KMS-11 (cell line): ENCODE measurements around the gene CASP3.
"Not testable (repeated sequence)": the region's sequence is repeated elsewhere in the genome, so short reads cannot be mapped to it uniquely, and the experiment has no call there.

Source experiments
- H2AFZ ChIP-seq: fragments of 200-600 bp; sonication (generic); 2 replicates; pipeline ENCODE4 v1.6.1; 2016; ENCODE audit warnings: antibody characterized with exemption, mixed run types, low read depth
- H3K27ac ChIP-seq: fragments of 200-600 bp; sonication (generic); 2 replicates; pipeline ENCODE4 v1.6.1; 2016; ENCODE audit warnings: mild to moderate bottlenecking, mixed run types
- H3K27me3 ChIP-seq: fragments of 200-600 bp; sonication (generic); 2 replicates; pipeline ENCODE4 v1.6.1; 2017; ENCODE audit warnings: mild to moderate bottlenecking, low read depth, mixed run types, moderate library complexity; ENCODE audit not compliant: insufficient read depth
- H3K36me3 ChIP-seq: fragments of 200-600 bp; sonication (generic); 2 replicates; pipeline ENCODE4 v1.6.1; 2017; ENCODE audit warnings: mild to moderate bottlenecking, mixed run types; ENCODE audit not compliant: insufficient read depth
- H3K4me1 ChIP-seq: fragments of 200-600 bp; sonication (generic); 2 replicates; pipeline ENCODE4 v1.6.1; 2016; ENCODE audit warnings: mild to moderate bottlenecking, low read depth, mixed run types; ENCODE audit not compliant: poor library complexity, severe bottlenecking
- H3K4me2 ChIP-seq: fragments of 200-600 bp; sonication (generic); 2 replicates; pipeline ENCODE4 v1.7.0; 2016; ENCODE audit warnings: mild to moderate bottlenecking, mixed run types
- H3K4me3 ChIP-seq: fragments of 200-600 bp; sonication (generic); IDR thresholded peaks from 2 replicates; pipeline ENCODE4 v1.6.1; 2017; ENCODE audit warnings: low read depth, low read length, mixed read lengths; ENCODE audit not compliant: insufficient read depth
- H3K79me2 ChIP-seq: fragments of 200-600 bp; sonication (generic); 2 replicates; pipeline ENCODE4 v1.6.1; 2016; ENCODE audit warnings: low read depth, mixed run types; ENCODE audit not compliant: insufficient read depth
- H3K9ac ChIP-seq: fragments of 200-600 bp; sonication (generic); 2 replicates; pipeline ENCODE4 v1.6.1; 2016; ENCODE audit warnings: mild to moderate bottlenecking, mixed run types
- H4K20me1 ChIP-seq: fragments of 200-600 bp; sonication (generic); 2 replicates; pipeline ENCODE4 v1.6.1; 2016; ENCODE audit warnings: mild to moderate bottlenecking, mixed run types; ENCODE audit not compliant: insufficient read depth
- TF ChIP-seq, protein P1 (sequence below): fragments of 200-600 bp; sonication (generic); conservative IDR thresholded peaks from 2 replicates; pipeline ENCODE4 v1.6.1; 2017; ENCODE audit warnings: low read depth, mild to moderate bottlenecking, antibody characterized with exemption, low read length, moderate library complexity, mixed read lengths

Gene CASP3

DNA sequence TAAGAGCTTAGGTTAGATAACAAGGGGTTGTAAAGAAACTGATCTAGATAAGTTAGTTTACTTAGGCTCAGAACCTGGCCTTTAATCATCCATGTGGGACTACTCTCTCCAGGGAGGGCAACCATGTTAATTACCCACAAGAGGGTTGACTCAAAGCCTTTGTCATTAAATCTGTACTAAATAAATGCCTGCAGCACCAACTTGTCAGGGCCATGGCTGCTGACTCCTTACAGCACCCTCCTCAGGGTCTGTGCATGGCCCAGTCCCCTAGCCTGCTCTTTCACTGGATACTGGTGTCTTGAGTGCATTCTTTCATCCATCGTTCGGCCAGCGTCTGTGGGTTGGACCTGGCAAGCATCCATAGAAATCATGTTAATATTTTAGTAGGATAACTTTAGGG lies 34.7 kb downstream of the CASP3 start:
- no peak overlapping the region for H3K9ac ChIP-seq
- H3K27ac ChIP-seq: no peak overlapping the region
- H3K36me3 ChIP-seq: no peaks in the 10 kb centered on the region
- H3K79me2 ChIP-seq: no peaks in the 10 kb centered on the region
- no peak overlapping the region for H3K4me2 ChIP-seq
- H3K4me3 ChIP-seq: no peak overlapping the region
- no peaks in the 10 kb centered on the region for H3K4me1 ChIP-seq
- H4K20me1 ChIP-seq: no peaks in the 10 kb centered on the region
- no peak overlapping the region for H2AFZ ChIP-seq
- no peaks in the 10 kb centered on the region for H3K27me3 ChIP-seq
- TF ChIP-seq, protein P1, sequence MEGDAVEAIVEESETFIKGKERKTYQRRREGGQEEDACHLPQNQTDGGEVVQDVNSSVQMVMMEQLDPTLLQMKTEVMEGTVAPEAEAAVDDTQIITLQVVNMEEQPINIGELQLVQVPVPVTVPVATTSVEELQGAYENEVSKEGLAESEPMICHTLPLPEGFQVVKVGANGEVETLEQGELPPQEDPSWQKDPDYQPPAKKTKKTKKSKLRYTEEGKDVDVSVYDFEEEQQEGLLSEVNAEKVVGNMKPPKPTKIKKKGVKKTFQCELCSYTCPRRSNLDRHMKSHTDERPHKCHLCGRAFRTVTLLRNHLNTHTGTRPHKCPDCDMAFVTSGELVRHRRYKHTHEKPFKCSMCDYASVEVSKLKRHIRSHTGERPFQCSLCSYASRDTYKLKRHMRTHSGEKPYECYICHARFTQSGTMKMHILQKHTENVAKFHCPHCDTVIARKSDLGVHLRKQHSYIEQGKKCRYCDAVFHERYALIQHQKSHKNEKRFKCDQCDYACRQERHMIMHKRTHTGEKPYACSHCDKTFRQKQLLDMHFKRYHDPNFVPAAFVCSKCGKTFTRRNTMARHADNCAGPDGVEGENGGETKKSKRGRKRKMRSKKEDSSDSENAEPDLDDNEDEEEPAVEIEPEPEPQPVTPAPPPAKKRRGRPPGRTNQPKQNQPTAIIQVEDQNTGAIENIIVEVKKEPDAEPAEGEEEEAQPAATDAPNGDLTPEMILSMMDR: no peak

DNA sequence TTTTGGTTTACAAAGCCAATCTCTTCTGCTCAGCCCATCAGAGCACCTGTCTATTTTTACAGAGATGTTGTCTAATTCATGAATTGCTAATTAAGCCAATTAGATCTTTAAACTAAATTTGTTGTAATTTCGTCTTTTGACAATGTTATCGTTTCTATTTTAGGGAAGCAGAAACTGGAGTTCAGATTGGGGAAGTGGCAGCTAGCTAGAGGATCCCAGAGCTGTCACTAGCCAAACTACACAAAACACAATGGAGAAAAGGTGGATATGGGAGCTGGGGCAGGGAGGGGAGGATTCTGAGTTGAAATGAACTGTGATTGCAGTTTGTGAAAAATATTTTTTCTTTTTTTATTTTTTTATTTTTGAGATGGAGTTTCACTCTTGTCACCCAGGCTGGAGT lies 35.8 kb downstream of the CASP3 start:
- Histone ChIP-seq H3K36me3 (no peaks in the 10 kb centered on the region), H4K20me1 (no peaks in the 10 kb centered on the region), H3K27ac (no peak overlapping the region), H2AFZ (no peak overlapping the region), H3K4me2 (no peak overlapping the region), H3K9ac (no peak overlapping the region), H3K79me2 (no peaks in the 10 kb centered on the region), H3K4me1 (no peaks in the 10 kb centered on the region), H3K4me3 (no peak overlapping the region), H3K27me3 (no peaks in the 10 kb centered on the region)
- TF ChIP-seq, protein P1: no peak

DNA sequence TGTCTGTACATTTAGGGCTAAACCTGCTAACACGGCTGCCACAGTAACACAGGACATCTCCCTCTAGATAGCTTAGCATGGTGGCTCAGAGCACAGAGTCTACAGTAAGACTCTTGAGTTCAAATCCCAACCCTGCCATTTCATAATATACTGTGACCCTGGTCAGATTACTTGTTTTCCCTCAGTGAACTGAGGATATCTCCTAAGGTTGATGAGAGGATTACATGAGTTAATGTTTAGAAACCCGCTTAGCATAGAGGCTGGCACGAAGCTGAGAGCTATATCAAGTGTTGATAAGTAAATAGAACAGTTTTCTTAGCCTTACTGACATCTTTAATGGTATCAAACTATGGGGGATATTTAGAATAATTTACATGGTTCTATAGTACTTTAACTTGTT lies 37.2 kb downstream of the CASP3 start:
- Histone ChIP-seq H3K27ac (no peak overlapping the region), H3K4me2 (no peak overlapping the region)
- TF ChIP-seq, protein P1: no peak

DNA sequence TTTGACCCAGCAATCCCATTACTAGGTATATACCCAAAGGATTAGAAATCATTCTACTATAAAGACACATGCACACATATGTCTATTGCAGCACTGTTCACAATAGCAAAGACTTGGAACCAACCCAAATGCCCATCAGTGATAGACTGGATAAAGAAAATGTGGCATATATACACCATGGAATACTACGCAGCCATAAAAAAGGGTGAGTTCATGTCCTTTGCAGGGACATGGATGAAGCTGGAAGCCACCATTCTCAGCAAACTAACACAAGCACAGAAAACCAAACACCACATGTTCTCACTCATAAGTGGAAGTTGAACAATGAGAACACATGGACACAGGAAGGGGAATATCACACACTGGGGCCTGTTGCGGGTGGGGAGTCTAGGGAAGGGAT lies 41.8 kb downstream of the CASP3 start:
- H3K27ac ChIP-seq, H3K27me3 ChIP-seq, H2AFZ ChIP-seq, H3K36me3 ChIP-seq, H3K4me3 ChIP-seq, H3K9ac ChIP-seq, H3K4me1 ChIP-seq, H4K20me1 ChIP-seq, H3K79me2 ChIP-seq, H3K4me2 ChIP-seq: not testable (repeated sequence)

More for the DNA sequence above, 37.2 kb downstream of the CASP3 start:
- Histone ChIP-seq H4K20me1 (no peaks in the 10 kb centered on the region), H3K27me3 (no peaks in the 10 kb centered on the region), H3K36me3 (no peaks in the 10 kb centered on the region), H2AFZ (no peak overlapping the region), H3K4me3 (no peak overlapping the region), H3K79me2 (no peaks in the 10 kb centered on the region), H3K9ac (no peak overlapping the region), H3K4me1 (no peaks in the 10 kb centered on the region)

DNA sequence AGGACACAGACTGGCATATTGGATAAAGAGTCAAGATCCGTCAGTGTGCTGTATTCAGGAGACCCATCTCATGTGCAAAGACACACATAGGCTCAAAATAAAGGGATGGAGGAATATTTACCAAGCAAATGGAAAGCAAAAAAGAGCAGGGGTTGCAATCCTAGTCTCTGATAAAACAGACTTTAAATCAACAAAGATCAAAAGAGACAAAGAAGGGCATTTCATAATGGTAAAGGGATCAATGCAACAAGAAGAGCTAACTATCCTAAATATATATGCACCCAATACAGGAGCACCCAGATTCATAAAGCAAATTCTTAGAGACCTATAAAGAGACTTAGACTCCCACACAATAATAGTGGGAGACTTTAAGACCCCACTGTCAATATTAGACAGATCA lies 46.4 kb downstream of the CASP3 start:
- H3K4me2 ChIP-seq, H4K20me1 ChIP-seq, H3K27ac ChIP-seq, H3K4me1 ChIP-seq, H3K4me3 ChIP-seq, H3K79me2 ChIP-seq, H2AFZ ChIP-seq, H3K27me3 ChIP-seq, H3K36me3 ChIP-seq, H3K9ac ChIP-seq: not testable (repeated sequence)

DNA sequence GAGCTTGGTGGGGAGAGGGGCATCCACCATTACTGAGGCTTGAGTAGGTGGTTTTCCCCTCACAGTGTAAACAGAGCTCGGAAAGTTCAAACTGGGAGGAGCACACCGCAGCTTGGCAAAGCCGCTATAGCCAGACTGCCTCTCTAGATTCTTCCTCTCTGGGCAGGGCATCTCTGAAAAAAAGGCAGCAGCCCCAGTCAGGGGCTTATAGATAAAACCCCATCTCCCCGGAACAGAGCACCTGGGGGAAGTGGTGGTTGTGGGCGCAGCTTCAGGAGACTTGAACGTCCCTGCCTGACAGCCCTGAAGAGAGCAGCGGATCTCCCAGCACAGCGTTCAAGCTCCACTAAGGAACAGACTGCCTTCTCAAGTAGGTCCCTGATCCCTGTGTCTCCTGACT lies 48.3 kb downstream of the CASP3 start:
- not testable (repeated sequence) for H3K27me3 ChIP-seq, H3K9ac ChIP-seq, H3K79me2 ChIP-seq, H3K36me3 ChIP-seq, H2AFZ ChIP-seq, H3K4me2 ChIP-seq, H3K27ac ChIP-seq, H4K20me1 ChIP-seq, H3K4me1 ChIP-seq, H3K4me3 ChIP-seq
